ENCODE results near the gene LENG8.

The LENG8 gene

DNA sequence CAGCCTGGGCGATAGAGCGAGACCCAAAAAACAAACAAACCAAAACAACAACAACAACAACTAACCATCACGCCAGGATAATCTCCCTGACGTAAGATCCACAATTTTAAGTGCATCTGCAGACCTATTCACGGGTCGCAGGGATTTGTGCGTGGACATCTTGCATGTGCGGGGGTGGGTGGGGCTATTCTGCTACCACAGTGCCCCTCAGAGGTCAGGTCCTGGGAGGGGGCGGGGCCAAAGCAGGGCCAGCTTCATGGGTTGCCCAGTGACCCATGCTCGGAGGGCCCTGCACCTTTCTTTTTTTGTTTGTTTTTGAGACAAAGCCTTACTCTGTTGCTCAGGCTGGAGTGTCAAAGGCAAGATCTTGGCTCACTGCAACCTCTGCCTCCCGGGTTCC, 26.7 kb downstream of the LENG8 start:
- TF ChIP-seq, protein P1, sequence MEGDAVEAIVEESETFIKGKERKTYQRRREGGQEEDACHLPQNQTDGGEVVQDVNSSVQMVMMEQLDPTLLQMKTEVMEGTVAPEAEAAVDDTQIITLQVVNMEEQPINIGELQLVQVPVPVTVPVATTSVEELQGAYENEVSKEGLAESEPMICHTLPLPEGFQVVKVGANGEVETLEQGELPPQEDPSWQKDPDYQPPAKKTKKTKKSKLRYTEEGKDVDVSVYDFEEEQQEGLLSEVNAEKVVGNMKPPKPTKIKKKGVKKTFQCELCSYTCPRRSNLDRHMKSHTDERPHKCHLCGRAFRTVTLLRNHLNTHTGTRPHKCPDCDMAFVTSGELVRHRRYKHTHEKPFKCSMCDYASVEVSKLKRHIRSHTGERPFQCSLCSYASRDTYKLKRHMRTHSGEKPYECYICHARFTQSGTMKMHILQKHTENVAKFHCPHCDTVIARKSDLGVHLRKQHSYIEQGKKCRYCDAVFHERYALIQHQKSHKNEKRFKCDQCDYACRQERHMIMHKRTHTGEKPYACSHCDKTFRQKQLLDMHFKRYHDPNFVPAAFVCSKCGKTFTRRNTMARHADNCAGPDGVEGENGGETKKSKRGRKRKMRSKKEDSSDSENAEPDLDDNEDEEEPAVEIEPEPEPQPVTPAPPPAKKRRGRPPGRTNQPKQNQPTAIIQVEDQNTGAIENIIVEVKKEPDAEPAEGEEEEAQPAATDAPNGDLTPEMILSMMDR (IDR thresholded peaks at IDR 0.05; ENCODE audit: unreplicated experiment in 3 of 3): no peak
- Mint-ChIP-seq H3K27me3 (ENCODE audit: low read depth) (peaks cover 17% of the 10 kb centered on the region), H3K27ac (no peak overlapping the region), H3K4me1 (peaks cover 25% of the 10 kb centered on the region), H3K4me3 (no peak overlapping the region), H3K36me3 (ENCODE audit: low read depth) (no peaks in the 10 kb centered on the region), H3K9me3 (no peaks in the 10 kb centered on the region)

DNA sequence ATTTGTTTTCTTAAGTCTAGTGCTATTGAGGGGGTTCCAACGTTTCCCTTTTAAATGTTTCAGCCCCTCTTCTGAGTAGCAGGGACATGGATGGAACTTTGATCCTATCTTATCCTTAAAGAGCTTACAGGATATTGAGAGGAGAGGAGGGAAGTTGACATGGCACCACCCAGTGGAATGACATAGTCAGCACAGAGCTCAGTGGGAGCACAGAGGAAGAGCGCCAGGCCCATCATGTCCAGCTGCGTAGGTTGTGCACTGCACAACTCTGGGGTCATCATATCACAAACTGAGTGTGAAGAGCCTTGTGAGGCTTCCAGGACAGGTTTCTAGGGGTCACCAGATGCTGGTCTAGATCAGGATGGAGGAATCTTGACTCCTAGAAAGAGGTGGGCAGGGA, 28.7 kb downstream of the LENG8 start:
- Mint-ChIP-seq H3K4me3 (no peak overlapping the region), H3K36me3 (ENCODE audit: low read depth) (no peaks in the 10 kb centered on the region), H3K9me3 (no peaks in the 10 kb centered on the region), H3K27me3 (ENCODE audit: low read depth) (peaks cover 21% of the 10 kb centered on the region), H3K27ac (peak overlapping the region in 2 of 3 experiments; percentile 7 to 53), H3K4me1 (peaks cover 25% of the 10 kb centered on the region)
- TF ChIP-seq, protein P1 (IDR thresholded peaks at IDR 0.05; ENCODE audit: unreplicated experiment in 3 of 3): no peak

DNA sequence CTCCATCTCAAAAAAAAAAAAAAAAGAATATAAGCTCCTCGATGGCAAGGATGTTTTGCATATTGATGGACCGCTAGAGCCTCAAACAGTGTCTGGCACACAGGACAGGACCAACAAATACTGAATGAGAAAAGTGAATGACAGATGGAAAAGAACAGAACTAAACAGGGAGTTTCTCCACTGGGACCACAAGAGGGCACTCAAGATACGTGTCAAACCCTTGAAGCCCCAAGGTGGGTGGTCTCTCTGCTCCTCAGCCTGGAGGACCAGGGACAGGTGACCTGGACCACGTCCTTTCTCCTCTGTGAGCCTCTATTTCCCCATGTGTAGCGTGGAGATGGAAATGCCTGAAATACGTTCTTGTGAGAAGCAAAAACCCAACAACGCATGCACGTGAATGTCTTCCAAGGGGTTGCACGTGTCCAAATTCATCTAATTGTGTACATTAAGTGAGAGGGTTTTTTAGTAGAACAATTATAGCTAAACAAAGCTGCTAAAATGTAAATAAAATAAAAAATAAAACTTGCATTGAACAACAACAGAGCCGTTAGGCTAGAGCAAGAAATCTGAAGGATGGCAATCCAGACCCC, 29.8 kb downstream of the LENG8 start:
- Mint-ChIP-seq H3K4me1 (peaks cover 17% of the 10 kb centered on the region), H3K4me3 (no peak overlapping the region), H3K27ac (peak overlapping the region in 2 of 3 experiments; percentile 50 to 53), H3K27me3 (ENCODE audit: low read depth) (peaks cover 21% of the 10 kb centered on the region), H3K36me3 (ENCODE audit: low read depth) (no peaks in the 10 kb centered on the region), H3K9me3 (no peaks in the 10 kb centered on the region)
- TF ChIP-seq, protein P1 (IDR thresholded peaks at IDR 0.05; ENCODE audit: unreplicated experiment in 3 of 3): peak; percentile 62 to 73 (median 70)

DNA sequence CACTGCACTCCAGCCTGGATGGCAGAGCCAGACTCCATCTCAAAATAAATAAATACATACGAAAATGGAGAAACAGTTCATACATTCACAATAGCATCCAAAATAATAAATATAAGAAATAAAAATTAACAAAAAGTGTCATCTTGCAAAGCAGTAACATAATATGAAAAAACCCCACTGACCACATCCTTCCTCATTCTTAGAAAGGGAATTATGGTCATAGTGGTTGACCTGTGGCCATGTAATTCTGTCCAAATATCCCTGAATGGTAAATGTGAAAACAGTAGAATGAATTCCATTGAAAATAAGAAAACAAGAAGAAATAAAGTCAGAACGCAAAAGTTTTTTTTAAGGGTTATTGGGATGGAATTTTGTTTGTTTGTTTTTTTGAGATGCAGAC, 31.1 kb downstream of the LENG8 start:
- H3K27me3 Mint-ChIP-seq (ENCODE audit: low read depth): peaks cover 29% of the 10 kb centered on the region
- H3K9me3 Mint-ChIP-seq: no peaks in the 10 kb centered on the region
- no peak overlapping the region for H3K4me3 Mint-ChIP-seq
- TF ChIP-seq, protein P1 (IDR thresholded peaks at IDR 0.05; ENCODE audit: unreplicated experiment in 3 of 3): no peak
- H3K36me3 Mint-ChIP-seq (ENCODE audit: low read depth): no peaks in the 10 kb centered on the region
- no peak overlapping the region for H3K27ac Mint-ChIP-seq
- peaks cover 14% of the 10 kb centered on the region for H3K4me1 Mint-ChIP-seq

DNA sequence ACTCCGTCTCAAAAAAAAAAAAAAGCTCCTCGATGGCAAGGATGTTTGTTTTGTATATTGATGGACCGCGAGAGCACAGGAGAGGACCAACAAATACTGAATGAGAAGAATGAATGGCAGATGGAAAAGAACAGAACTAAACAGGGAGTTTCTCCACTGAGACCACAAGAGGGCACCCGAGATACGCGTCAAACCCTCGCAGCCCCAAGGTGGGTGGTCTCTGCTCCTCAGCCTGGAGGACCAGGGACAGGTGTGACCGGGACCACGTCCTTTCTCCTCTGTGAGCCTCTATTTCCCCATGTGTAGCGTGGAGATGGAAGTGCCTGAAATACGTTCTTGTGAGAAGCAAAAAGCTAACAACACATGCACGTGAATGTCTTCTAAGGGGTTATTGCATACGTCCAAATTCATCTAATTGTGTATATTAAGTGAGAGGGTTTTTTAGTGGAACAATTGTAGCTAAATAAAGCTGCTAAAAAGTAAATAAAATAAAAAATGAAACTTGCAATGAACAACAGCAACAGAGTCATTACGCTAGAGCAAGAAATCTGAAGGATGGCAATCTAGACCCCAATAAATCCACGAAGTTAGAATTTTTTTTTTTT, 32.4 kb downstream of the LENG8 start:
- Mint-ChIP-seq H3K27me3 (ENCODE audit: low read depth) (peaks cover 33% of the 10 kb centered on the region), H3K9me3 (no peaks in the 10 kb centered on the region), H3K4me1 (peaks cover 14% of the 10 kb centered on the region), H3K4me3 (no peak overlapping the region), H3K36me3 (ENCODE audit: low read depth) (no peaks in the 10 kb centered on the region), H3K27ac (peak overlapping the region in 1 of 3 experiments; percentile 45)
- TF ChIP-seq, protein P1 (IDR thresholded peaks at IDR 0.05; ENCODE audit: unreplicated experiment in 3 of 3): peak; percentile 64 to 79 (median 69)

DNA sequence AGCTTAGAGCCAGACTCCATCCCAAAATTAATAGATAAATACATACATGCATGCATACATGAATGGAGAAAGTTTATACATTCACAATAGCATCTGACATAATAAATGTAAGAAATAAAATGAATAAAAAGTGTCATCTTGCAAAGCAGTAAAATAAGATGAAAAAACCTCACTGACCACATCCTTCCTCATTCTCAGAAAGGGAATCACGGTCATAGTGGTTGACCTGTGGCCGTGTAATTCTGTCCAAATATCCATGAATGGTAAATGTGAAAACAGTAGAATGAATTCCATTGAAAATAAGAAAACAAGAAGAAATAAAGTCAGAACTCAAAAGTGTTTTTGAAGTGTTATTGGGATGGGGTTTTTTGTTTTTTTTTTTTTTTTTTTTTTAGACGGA, 33.9 kb downstream of the LENG8 start:
- peaks cover 8% of the 10 kb centered on the region for H3K4me1 Mint-ChIP-seq
- TF ChIP-seq, protein P1 (IDR thresholded peaks at IDR 0.05; ENCODE audit: unreplicated experiment in 3 of 3): no peak

More for the DNA sequence above, 33.9 kb downstream of the LENG8 start:
- Mint-ChIP-seq H3K4me3 (no peak overlapping the region), H3K9me3 (no peaks in the 10 kb centered on the region), H3K27me3 (ENCODE audit: low read depth) (peaks cover 33% of the 10 kb centered on the region), H3K36me3 (ENCODE audit: low read depth) (no peaks in the 10 kb centered on the region), H3K27ac (no peak overlapping the region)
